ENCODE measurements around the gene HYAL1.
"Not testable (repeated sequence)": the region's sequence is repeated elsewhere in the genome, so short reads cannot be mapped to it uniquely, and the experiment has no call there.

Gene HYAL1

GRCh38 chr3:50275996-50276761 is 27.2 kb downstream of the HYAL1 start:
- no peak for DNase-seq (ENCODE audit: low read depth)
- no peak overlapping the region for H3K4me3 ChIP-seq (ENCODE audit: low read depth, low read length)
- TF ChIP-seq CTCF (IDR thresholded peaks at IDR 0.05; ENCODE audit: insufficient read depth, low read depth, low read length, missing control alignments): no peak

GRCh38 chr3:50275141-50275995 is 28.0 kb downstream of the HYAL1 start:
- no peak for TF ChIP-seq CTCF (IDR thresholded peaks at IDR 0.05; ENCODE audit: insufficient read depth, low read depth, low read length, missing control alignments)
- H3K4me3 ChIP-seq (ENCODE audit: low read depth, low read length): no peak overlapping the region
- no peak for DNase-seq (ENCODE audit: low read depth)

GRCh38 chr3:50274371-50275104 is 28.8 kb downstream of the HYAL1 start:
- no peak overlapping the region for H3K4me3 ChIP-seq (ENCODE audit: low read depth, low read length)
- peak; percentile 85 for DNase-seq (ENCODE audit: low read depth)
- peak; percentile 78 for TF ChIP-seq CTCF (IDR thresholded peaks at IDR 0.05; ENCODE audit: insufficient read depth, low read depth, low read length, missing control alignments)

- no peak for TF ChIP-seq CTCF (IDR thresholded peaks at IDR 0.05; ENCODE audit: insufficient read depth, low read depth, low read length, missing control alignments)
- no peak for DNase-seq (ENCODE audit: low read depth)
- H3K4me3 ChIP-seq (ENCODE audit: low read depth, low read length): no peak overlapping the region
Measured at GRCh38 chr3:50273689-50274065, 29.7 kb downstream of the HYAL1 start.

GRCh38 chr3:50272911-50273688 is 30.3 kb downstream of the HYAL1 start:
- no peak overlapping the region for H3K4me3 ChIP-seq (ENCODE audit: low read depth, low read length)
- peak; percentile 91 for DNase-seq (ENCODE audit: low read depth)
- TF ChIP-seq CTCF (IDR thresholded peaks at IDR 0.05; ENCODE audit: insufficient read depth, low read depth, low read length, missing control alignments): peak; percentile 98

- DNase-seq (ENCODE audit: low read depth); H3K4me3 ChIP-seq (ENCODE audit: low read depth, low read length): not testable (repeated sequence)
Measured at GRCh38 chr3:50272538-50272910, 30.9 kb downstream of the HYAL1 start.
